GM21423 (cell line): ENCODE data around the gene PRIMA1.

Experiments
- ATAC-seq: cut with Tn5 transposase; IDR thresholded peaks from one replicate; pipeline ENCODE4 v1.9.1; 2021; ENCODE audit warnings: mild to moderate bottlenecking, moderate library complexity; ENCODE audit not compliant: unreplicated experiment

Gene PRIMA1

DNA sequence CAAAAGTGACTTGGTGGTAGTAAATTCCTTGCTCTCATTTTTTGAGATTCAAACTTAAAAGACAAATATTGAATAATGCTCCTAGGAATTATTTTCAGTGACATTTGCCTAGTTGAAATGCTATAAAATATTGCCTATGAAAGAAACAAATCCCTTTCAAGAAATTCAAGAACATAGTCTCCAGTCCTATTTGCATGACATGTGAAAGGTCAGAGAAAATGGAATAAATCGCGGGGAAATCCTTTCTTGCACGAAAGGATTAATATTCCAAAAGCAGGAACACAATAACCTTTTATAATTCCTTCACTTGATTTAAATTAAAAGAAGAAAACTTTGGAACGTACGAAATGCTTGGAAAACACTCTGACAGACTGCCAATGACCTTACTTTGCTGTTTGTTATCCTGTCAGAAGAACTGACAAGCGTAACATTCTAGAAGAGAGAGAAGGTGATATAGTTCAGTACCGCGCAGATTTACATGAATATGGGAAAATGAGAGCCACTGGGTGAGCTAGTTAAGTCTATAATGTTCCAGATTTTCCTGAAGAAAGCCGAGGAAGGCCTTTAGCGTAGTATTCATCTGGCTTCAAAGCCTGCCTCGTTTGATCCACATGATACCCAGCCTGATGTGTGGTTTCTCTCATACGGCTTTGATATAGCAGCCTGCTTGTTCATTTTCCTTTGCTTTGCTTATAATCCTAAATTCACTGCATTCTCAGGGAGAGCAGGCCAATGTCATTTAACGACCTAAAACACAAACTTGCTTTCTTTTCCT, 103.0 kb downstream of the PRIMA1 start:
- no peak for ATAC-seq

DNA sequence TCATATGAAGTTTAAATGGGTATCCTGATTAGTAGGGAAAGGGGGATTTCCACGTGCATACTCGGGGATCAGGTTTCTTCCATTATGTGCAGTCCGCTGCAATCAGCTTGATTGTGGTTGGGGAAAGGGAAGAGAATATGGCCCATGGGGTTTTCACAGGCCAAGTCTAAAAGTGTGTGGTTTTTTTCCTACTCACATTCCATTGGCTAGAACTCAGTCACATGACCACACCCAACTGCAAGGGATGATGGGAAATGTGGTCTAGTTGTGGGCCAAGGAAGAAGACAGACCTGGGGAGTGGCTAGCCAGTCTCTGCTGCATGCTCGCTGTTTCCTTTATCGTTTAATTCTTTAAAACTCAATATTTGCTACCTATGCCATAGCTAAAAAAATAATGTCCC, 105.1 kb downstream of the PRIMA1 start:
- no peak for ATAC-seq

DNA sequence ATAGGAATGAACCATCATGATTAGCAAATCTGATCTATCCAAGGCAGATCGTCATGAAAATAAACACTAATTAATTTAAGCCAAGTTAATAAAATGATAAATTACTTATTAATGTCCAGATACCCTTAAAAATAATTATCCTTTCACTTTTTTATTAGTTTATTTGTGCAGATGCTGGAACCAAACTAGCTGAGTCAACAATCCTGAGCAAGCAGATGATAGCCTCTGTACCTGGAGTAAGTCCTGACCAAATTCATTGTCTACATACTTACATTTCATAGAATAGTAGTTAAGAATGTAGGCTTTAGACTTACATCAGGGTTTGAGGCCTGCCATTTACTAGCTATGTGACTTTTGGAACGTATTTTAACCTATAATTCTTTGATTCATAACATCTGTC, 105.8 kb downstream of the PRIMA1 start:
- no peak for ATAC-seq

DNA sequence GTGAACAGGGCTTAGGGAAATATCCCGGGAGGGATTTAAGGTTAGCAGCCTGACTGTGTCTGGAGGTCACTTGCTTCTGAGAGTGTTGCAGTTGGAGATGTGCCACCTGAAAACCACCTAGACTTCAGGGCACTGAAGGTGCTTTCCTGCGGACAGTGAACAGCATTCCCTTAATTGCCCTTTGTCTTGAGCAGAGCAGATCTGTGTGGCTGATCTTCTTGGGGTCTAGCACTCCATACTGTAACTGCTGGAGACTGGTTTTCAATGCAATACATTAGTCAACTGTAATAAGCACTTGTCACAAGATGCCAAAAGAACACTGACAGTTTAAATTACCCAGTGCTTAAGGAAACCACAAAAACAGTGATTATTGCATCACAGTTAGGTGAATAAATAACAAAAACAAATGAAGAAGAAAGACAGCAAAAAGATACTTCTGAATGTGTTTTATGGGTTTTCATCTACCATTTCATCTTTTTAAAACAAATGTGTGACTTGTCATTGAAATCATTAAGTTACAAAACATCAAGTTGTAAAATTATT, 111.8 kb downstream of the PRIMA1 start:
- no peak for ATAC-seq

DNA sequence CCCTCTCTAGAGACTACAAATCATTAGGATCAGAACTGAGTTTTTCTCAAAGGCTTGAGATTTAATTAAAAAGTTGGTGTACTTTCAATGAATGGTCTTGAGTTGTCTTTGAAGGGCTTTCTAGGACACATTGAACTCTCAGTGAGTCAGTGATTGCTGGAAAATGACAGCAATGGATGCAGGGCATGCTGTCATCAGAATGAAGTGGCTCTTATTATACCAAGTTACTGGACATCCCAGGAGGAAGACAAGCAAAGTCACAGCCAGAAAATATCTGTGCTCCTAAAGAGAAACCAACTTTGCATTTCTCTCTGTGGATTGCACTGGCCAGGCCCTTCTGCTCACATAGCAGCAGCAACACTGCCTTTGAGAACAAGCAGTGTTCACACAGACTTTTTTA, 112.6 kb downstream of the PRIMA1 start:
- ATAC-seq = no peak

DNA sequence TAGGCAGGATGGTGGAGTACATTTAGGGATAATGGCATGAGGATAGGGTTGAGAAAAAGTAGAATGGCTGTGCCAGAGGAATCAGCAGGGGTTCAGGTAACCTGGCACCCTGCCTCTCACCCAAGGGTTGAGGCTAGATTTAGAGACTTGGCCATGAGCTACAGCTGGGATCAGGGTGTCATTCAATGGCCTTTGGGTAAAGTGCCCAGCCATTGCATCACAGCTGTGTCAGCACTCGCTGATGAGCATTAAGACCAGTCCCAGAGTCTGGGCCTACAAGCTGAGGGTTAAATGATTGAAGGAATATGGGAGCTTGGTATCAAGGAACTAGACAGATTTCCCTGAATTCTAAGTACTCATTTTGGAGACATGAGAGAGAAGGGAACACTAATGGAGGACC, 113.9 kb downstream of the PRIMA1 start:
- no peak for ATAC-seq

DNA sequence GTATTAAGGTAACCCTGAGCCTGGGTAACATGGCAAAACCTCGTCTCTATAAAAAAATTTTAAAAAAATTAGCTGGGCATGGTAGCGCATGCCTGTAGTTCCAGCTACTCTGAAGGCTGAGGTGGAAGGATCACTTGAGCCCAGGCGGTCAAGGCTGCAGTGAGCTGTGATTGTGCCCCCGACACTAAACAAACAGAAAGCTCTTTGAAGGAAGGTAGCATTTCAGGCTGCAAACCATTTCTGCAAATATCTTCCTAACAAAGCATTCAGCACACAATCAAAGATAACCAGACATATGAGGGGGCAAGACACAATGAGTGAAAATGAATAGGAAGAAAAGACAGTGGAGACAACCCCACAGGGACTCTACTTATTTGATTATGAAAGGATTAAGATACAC, 118.7 kb downstream of the PRIMA1 start:
- ATAC-seq = no peak
